GM10248 (cell line): Measurements from ENCODE around the gene INPP5E.

Experiments used
- CTCF ChIA-PET: fragments of 300-600 bp; sonication (Branson Sonifier 250); formaldehyde crosslinking; extraction: SDS; loops from one replicate; lab custom pipeline; 2021; ENCODE audit warnings: antibody characterized with exemption; lab: Yijun Ruan, JAX
- POLR2A ChIA-PET: fragments of 350-650 bp; sonication (Branson Sonifier 250); formaldehyde crosslinking; extraction: SDS; loops from one replicate; lab custom pipeline; 2020; ENCODE audit warnings: antibody characterized with exemption; lab: Yijun Ruan, JAX
- DNase-seq: peaks from one replicate; pipeline ENCODE4 v3.0.0; 2012; ENCODE audit errors: extremely low spot score
- CTCF ChIP-seq: IDR thresholded peaks from 2 replicates; pipeline ENCODE4 v1.5.1; 2012; ENCODE audit warnings: mild to moderate bottlenecking, low read depth; ENCODE audit errors: extremely low read depth, missing control alignments, control extremely low read depth

INPP5E gene

GRCh38 chr9:136466155-136466541 lies 26.5 kb upstream of the INPP5E start:
- POLR2A ChIA-PET = no interaction called here

GRCh38 chr9:136465500-136466154 lies 26.0 kb upstream of the INPP5E start:
- TF ChIP-seq CTCF = no peak
- no peak for DNase-seq
- CTCF ChIA-PET = interaction anchor here (1.2 kb wide), 1 partner anchor 27 kb away, joined by 3 read pairs; no protein-coding TSS in a partner anchor
- POLR2A ChIA-PET = no interaction called here

More at GRCh38 chr9:136466155-136466541, 26.5 kb upstream of the INPP5E start:
- no peak for TF ChIP-seq CTCF
- DNase-seq = no peak
- CTCF ChIA-PET = interaction anchor here (1.0 kb wide), 1 partner anchor 12 kb away, joined by 3 read pairs; no protein-coding TSS in a partner anchor

GRCh38 chr9:136464241-136464640 lies 24.6 kb upstream of the INPP5E start:
- CTCF ChIA-PET = interaction anchor here (1.2 to 1.7 kb wide), 3 partner anchors 13 to 25 kb away, joined by 3 read pairs; no protein-coding TSS in a partner anchor
- no peak for TF ChIP-seq CTCF
- POLR2A ChIA-PET = no interaction called here
- no peak for DNase-seq

- DNase-seq = no peak
- ChIA-PET POLR2A (no interaction called here), CTCF (interaction anchor here (0.9 to 1.7 kb wide), 2 partner anchors 12 to 22 kb away, joined by 3 read pairs; no protein-coding TSS in a partner anchor)
- no peak for TF ChIP-seq CTCF
Measured at GRCh38 chr9:136463578-136463977, 23.9 kb upstream of the INPP5E start.

GRCh38 chr9:136462664-136463063 lies 23.0 kb upstream of the INPP5E start:
- ChIA-PET POLR2A (no interaction called here), CTCF (interaction anchor here (1.2 to 1.7 kb wide), 2 partner anchors 11 to 18 kb away, joined by 3 read pairs; no protein-coding TSS in a partner anchor)
- no peak for TF ChIP-seq CTCF
- DNase-seq = no peak

GRCh38 chr9:136460772-136461325 lies 21.2 kb upstream of the INPP5E start:
- no peak for DNase-seq
- TF ChIP-seq CTCF = no peak
- POLR2A ChIA-PET = interaction anchor here (0.5 kb wide), 1 partner anchor 240 kb away, joined by 4 read pairs; no protein-coding TSS in a partner anchor
- CTCF ChIA-PET = interaction anchor here (0.9 to 1.2 kb wide), 2 partner anchors 15 to 20 kb away, joined by 3 to 5 read pairs; no protein-coding TSS in a partner anchor
